GM08714 (cell line): Measurements from ENCODE around the gene KCNT1.

Experiments used
- H3K4me3 ChIP-seq: fragments of 200-500 bp; sonication (Bioruptor generic); 2 replicates; pipeline ENCODE4 v1.5.1; 2014; ENCODE audit warnings: mild to moderate bottlenecking, low read length, inconsistent platforms
- ZNF274 ChIP-seq: IDR thresholded peaks from 2 replicates; pipeline ENCODE4 v1.6.1; 2012; ENCODE audit warnings: mild to moderate bottlenecking, low read depth, low read length

KCNT1 gene

DNA sequence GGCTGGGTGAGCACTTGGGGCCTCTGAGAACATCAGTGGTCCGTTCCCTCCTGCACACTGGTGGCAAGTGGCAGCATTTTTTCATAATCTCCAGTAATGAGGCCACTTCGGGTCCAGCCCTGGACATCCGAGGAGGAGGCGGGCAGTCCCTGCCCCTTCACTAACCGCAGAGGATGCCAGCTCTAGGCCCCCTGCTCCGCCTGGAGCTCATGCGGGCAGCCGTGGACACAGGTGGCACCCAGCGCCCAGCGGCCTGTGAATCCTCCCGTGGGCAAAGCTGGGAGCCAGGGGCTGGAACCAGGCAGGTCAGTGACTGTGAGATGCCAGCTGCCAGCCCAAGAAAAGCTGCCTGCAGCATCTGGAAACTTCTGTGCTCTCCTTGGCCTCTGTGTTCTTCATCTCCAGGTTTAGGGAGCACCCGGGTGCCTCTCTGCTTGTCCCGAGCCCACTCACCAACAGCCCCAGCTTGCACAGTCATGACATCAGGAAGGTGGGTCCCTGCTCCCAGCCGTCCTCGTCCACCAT, 92.4 kb downstream of the KCNT1 start:
- TF ChIP-seq ZNF274, result no peak
- H3K4me3 ChIP-seq, result no peak overlapping the region

DNA sequence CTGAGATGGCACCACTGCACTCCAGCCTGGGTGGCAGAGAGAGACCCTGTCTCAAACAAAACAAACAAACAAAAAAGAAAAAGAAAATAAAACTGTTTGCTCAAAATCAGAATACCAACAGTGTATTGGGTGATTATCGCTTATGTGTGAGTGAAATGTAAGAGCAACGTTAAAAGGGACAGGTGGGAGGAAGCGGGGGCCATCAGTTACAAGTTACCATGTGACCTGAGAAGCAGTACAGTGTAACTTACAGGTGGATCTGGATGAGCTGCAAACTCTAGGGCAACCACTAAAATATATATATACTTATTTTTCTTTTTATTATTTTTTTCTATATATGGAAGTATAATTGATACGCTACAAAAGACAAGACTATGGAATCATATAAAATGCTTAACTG, 93.4 kb downstream of the KCNT1 start:
- TF ChIP-seq ZNF274, result no peak

DNA sequence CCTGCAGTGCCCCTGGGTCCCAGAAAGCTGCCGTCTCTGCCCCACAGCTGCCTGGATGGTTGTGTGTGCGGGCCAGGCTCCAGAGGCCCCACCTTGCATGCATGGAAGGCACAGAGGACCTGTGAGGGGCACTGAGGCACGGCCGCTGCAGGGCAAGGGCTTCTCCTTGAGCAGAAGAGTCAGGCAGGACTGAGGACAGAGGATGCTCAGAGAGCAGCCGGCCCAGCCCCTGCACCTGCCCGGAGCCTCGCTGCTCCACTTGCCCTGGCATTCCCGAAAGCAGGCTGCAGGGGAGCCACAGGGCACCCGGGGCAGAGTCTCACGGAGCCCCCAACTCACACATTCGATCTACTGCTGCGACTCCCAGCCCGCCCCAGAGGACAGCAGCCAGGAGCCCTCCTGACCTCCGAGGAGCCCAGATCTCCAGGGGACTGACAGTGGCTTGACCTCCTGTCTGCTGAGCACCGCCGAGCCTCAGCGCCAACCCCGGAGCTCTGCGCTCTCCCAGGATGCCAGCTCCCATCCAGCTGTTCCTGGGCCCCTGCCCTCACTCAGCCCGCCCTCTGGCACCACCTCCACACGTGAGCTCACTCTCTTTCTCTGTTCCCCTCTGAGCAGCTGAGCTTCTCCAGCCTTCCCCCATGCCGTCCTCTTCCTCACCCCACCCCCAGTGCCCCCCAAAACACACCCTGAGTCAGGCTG, 95.0 kb downstream of the KCNT1 start:
- H3K4me3 ChIP-seq, result no peak overlapping the region
- TF ChIP-seq ZNF274, result no peak

More for the DNA sequence above, 93.4 kb downstream of the KCNT1 start:
- H3K4me3 ChIP-seq, result no peak overlapping the region

DNA sequence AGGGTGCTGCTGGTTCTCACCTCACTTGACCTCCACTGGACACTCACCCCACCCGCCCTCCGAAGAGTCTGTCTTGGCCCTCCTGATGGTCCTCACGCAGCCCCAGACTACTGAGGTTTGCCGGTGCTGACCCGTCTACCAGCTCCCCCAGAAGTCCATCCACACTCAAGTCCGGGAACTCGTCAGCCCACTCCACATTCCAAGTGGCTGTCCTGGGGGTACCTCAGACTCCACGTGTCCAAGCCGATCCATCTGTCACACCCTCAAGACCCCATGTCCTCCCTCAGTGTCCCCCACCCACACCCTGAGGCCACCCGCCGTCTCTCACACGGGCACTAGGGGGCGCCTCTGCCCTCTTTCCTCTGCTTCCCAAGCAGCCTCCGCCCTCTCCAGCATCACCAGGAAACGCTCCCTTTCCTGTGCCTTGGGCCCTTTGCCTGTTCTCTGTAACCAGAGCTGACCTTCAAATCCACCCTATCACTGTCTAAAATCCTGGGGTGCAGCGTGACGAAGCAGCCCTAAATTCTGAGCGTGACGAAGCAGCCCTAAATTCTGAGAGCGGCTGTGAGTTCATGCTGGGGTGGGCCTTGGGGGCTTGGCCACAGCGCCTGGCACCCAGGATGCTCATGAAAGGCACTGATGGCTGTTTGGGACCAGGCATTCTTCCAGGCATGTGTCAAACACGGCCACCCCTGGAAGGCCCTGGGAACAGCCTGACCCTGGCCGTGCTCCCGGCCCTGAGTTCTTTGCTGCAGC, 95.7 kb downstream of the KCNT1 start:
- no peak overlapping the region for H3K4me3 ChIP-seq
- TF ChIP-seq ZNF274, result no peak

DNA sequence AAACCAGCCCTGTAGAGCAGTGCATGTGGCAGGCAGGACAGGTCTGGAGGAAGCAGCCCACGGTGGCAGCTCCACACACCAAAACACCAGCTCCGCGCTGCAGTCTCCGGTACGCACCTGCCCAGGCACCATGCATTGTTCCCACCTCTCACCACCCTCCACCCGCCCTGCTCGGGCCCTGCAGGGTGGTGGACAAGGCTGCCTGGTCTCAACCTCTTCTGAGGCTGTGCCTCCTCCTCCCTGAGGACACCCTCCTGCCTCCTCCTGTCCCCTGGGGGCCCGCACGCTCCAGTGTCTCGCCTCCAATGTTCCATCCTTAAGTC, 96.2 kb downstream of the KCNT1 start:
- no peak overlapping the region for H3K4me3 ChIP-seq
- no peak for TF ChIP-seq ZNF274

DNA sequence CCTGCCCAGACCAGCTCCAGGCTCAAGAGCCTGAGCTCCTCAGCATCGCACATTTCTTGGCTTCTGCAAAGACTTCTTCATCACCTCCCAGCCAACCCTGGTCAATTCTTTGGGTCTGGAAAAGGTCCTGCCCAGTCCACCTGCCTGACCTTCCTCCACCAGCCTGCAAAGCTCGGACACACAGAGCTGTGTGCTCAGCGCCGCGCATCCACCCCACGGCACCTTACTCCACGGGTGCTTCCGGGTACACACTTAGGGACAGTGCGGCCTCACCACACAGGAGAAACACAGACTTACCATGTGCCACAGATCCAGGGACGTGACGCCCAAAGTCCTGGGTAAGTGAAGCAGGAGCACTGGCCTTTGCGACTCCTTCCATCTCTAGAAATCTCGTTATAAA, 97.3 kb downstream of the KCNT1 start:
- no peak for TF ChIP-seq ZNF274
- no peak overlapping the region for H3K4me3 ChIP-seq

DNA sequence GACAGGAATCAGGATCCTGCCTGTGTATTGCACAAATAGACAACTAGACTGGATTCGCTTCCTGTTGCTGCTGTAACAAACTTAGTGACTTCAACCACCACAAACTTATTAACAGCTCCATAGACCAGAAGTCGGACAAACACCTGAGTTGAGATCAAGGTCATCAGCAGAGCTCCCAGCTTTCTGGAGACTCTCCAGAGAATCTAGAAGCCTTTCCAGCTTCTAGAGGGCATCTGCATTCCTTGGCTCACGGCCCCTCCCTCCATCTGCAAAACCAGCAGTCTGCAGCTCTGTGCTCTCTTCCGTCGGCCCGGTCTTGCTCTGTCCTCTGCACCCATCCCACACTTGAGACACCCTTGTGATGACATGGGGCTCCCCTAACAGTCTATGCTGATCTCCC, 99.1 kb downstream of the KCNT1 start:
- no peak for TF ChIP-seq ZNF274
- no peak overlapping the region for H3K4me3 ChIP-seq

DNA sequence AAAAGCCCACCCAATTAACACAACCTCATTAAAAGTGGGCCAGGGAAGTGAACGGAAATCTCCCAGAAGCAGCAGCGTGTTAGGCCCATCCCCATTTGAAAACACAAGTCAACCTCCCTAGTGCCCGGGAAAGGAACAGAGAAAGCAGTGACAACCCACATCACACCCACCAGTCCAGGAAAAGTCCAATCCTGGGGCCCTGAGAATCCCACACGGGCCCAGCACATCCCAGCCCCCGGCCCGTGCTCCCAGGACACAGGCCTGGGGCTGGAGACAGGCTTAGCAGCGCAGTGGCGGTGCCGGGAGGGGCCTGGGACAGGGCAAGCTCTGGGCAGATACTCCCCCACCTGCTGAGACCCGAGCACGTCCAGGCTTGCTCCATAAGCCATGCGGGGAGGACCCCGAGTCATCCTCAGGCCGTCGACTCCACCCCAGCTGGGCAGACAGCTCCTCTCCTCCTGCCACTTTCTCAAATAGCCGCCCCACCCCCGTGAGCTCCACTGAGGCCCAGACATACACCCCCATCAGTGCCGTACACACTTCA, 101.0 kb downstream of the KCNT1 start:
- no peak overlapping the region for H3K4me3 ChIP-seq

DNA sequence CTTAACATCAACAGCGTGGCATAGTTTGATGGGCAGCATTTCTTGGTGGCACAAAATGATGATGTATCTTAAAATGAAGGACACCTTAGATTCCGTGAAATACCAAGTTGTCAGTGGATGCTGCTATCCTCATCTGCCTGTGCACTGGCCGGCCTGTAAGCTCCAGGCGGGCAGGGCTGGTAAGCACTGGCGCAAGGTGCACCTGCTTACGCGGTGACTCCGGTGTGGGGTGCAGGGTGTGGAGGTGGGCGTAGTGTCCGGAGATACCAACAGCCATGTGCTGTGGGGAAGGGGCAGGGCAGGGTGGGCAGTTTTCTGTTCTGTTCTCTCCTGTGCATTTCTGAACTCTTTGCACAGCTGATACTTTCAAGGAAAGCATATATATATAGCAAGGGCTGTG, 101.5 kb downstream of the KCNT1 start:
- no peak for TF ChIP-seq ZNF274
- no peak overlapping the region for H3K4me3 ChIP-seq

More for the DNA sequence above, 101.0 kb downstream of the KCNT1 start:
- TF ChIP-seq ZNF274, result no peak

DNA sequence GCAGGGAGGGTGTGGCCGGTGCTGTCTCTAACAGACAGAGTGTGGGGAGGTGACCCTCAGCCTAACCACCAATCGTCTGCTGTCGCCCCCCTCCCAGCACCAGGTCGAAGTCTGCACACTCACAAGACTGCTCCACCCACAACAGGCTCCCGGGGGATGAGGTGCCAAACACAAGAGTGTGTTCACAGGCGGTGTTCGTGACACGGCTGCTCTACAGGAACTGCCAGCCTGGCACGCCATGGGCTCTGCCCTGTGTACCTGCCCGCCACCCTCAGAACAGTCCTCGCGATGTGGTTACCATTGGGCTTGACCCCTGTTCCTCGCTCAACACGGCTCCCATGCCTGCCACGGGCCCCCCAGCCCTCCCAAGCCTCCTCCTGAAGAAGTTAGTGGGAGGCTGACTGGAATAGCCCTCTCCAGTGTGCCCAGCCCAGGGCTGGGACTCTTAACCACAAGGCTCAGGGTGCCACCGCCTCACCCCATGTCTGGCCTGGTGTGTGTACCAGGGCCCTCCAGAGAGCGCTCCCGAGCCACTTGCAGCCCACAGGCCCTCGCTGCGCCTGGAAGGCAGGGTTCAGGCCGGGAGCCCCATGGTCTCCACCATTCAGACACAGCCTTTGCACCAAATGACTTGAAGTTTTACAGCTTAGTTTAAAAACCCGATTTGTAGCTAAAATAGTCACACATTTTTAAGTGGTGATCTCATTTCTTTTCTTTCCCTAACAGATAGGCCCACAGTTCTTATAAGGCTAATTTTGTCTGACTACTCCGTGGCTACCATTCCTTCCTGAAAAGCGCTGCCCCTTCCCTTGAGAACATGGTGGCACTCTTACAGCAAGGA, 102.8 kb downstream of the KCNT1 start:
- no peak for TF ChIP-seq ZNF274
- no peak overlapping the region for H3K4me3 ChIP-seq

DNA sequence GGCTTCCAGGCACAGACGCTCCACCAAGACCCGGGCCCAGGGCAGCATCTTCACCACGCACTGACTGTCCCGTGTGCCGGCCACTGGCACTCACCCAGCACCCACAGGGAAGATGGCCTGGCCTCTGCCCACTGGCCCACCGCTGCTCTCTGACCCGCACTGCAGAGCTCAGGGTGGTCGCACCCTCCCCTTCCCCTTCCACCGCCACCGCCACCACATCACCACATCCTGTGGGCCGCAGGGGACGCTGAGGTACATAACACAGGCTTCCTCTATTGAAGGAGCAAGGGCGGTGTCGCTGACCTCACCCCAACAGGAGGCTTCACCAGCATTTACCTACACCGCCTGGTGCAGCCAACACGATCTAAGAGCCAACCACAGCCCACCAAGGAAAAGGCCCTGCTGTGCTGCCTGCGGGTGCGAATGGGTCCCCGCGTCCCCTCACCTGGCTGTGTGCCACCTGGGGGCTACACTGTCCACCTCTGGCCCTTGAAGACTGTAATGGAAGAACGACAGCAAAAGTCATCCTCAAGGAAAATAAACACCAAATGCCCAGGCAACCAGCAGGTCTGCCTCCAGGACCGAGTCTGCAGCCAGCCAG, 103.5 kb downstream of the KCNT1 start:
- no peak for TF ChIP-seq ZNF274
- H3K4me3 ChIP-seq, result no peak overlapping the region

DNA sequence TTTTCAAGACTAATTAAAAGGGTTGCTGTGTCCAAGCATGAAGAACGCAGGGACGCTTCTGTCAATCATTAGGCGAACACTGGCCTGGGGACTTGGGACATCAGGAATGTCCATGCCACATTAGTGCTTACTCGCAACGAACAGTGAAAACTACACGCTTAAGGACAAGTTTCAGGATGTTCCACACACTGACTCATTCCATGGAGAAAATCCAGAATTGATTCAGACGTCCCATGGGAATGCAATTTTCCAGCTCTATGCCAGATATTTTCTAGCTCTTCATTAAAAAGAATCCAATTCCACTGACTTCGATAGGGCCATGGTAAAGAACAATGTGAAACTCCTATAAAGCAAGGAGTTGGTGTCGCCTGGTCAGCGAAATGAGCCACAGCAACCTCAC, 107.2 kb downstream of the KCNT1 start:
- H3K4me3 ChIP-seq, result no peak overlapping the region
- no peak for TF ChIP-seq ZNF274

DNA sequence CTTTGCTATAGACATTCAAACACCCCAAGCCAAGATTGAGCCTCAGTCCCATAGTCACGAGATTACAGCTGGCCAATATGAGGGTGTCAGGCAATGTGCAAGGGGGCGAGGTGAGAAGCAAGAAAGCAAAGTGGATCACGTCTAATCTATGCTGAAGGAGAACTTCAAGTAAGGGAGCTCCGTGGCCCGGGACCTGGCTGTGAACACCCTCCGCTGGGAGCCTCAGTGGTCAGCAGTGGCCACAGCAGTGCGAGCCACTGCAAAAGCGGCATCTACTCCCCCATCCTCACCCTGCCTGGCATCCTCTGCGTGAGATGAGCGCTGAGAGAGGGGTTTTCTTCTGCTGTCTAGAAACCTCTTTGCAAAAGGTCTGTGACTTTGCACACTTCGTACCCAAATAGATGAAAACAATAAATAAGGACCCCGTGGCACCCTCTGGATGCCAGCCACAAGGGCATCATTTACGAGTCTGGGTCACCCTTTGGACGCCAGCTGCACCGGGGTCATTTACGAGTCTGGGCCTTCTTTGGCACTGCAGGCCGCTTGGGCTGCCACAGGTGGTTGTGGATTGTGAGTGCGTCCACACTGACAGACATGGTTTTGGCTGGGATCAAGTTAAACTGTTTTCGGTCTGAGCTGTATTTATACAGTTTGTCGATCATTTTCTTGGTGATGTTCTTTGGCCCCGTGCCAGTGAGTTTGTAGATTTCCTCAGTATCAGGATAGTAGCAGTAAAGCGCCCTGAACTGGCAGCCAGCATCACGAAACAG, 109.0 kb downstream of the KCNT1 start:
- H3K4me3 ChIP-seq, result no peak overlapping the region
- no peak for TF ChIP-seq ZNF274
